Measurements from ENCODE around the gene HAPLN3.

Gene HAPLN3

DNA sequence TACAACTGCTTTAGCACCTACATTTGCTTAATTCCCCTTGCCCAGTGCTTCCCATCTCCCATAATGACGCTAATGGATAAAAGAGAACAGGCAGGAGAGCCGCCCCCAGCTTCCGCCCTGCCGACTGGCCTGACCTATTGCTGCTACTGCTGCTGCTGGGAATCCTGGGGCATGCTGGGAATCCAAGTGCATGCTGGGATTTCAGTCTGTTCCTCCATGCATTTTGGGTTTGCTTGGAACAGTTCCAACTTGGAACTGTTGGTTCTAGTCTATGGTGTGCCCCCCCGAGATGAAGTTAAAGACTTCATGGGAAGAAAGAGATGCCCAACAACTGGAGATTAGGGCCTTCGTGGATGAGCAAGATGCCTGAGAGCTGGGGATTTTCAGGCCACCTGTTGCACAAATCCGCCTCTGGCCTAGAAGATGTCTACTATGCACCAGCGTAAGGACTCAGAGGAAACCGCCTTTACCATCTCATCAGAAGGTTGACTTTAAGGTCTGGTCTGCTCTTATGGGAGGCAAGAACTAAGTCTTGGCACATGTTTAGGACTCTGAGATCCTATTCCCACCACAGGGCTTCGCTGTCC, 29.0 kb downstream of the HAPLN3 start:
- in situ Hi-C loops (cut with HindIII; ENCODE audit: low sequenced_read_pairs): no loop called here
- TF ChIP-seq, protein P1, sequence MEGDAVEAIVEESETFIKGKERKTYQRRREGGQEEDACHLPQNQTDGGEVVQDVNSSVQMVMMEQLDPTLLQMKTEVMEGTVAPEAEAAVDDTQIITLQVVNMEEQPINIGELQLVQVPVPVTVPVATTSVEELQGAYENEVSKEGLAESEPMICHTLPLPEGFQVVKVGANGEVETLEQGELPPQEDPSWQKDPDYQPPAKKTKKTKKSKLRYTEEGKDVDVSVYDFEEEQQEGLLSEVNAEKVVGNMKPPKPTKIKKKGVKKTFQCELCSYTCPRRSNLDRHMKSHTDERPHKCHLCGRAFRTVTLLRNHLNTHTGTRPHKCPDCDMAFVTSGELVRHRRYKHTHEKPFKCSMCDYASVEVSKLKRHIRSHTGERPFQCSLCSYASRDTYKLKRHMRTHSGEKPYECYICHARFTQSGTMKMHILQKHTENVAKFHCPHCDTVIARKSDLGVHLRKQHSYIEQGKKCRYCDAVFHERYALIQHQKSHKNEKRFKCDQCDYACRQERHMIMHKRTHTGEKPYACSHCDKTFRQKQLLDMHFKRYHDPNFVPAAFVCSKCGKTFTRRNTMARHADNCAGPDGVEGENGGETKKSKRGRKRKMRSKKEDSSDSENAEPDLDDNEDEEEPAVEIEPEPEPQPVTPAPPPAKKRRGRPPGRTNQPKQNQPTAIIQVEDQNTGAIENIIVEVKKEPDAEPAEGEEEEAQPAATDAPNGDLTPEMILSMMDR (IDR thresholded peaks at IDR 0.05; ENCODE audit: low read depth, low read length): no peak
- DNase-seq (ENCODE audit: low read depth, low spot score): no peak
- no peak overlapping the region for H3K4me3 ChIP-seq (ENCODE audit: low read depth, low read length)

GRCh38 chr15:88865498-88866099, 29.7 kb downstream of the HAPLN3 start:
- no peak overlapping the region for H3K4me3 ChIP-seq (ENCODE audit: low read depth, low read length)
- in situ Hi-C loops (cut with HindIII; ENCODE audit: low sequenced_read_pairs): no loop called here
- TF ChIP-seq, protein P1 (IDR thresholded peaks at IDR 0.05; ENCODE audit: low read depth, low read length): no peak
- no peak for DNase-seq (ENCODE audit: low read depth, low spot score)

GRCh38 chr15:88864861-88865497, 30.4 kb downstream of the HAPLN3 start:
- TF ChIP-seq, protein P1 (IDR thresholded peaks at IDR 0.05; ENCODE audit: low read depth, low read length): no peak
- H3K4me3 ChIP-seq (ENCODE audit: low read depth, low read length): no peak overlapping the region
- in situ Hi-C loops (cut with HindIII; ENCODE audit: low sequenced_read_pairs): no loop called here
- DNase-seq (ENCODE audit: low read depth, low spot score): no peak

DNA sequence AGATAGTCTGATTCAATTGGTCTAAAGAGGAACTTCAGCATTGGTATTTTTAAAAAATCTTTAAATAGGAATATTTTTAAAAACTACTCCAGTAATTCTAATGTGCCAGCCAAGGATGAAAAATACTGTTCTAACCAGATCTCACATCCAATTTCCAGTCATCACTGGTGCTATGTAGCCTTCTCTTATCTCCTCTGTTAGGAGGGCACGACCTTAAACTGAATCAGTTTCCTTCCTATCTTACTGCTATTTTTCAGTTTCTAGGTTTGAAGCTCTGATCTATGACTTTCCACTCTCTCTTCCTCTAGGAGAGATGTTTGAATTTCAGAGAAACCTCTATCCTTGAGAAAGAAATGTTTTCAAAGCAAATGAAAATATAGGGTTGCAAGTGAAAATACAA, 31.9 kb downstream of the HAPLN3 start:
- H3K4me3 ChIP-seq (ENCODE audit: low read depth, low read length): no peak overlapping the region
- in situ Hi-C loops (cut with HindIII; ENCODE audit: low sequenced_read_pairs): no loop called here
- DNase-seq (ENCODE audit: low read depth, low spot score): no peak
- TF ChIP-seq, protein P1 (IDR thresholded peaks at IDR 0.05; ENCODE audit: low read depth, low read length): no peak

DNA sequence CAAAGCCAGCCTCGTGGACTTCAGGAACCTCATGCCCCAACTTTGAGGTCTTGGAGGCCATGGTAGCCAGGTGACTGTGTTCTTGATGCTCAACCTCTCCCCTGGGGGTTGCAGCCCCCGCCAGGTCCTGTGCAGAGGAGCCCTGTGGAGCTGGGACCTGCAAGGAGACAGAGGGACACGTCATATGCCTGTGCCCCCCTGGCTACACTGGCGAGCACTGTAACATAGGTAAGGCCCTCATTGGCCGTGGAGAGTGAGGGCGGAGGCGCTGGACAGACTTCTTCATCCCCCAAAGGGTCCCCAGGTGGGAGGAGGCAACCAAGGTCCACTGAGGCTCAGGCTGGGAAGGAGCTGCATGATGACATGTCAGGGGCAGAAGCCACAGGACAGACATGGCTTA, 35.1 kb downstream of the HAPLN3 start:
- TF ChIP-seq, protein P1 (IDR thresholded peaks at IDR 0.05; ENCODE audit: low read depth, low read length): no peak
- DNase-seq (ENCODE audit: low read depth, low spot score): no peak
- in situ Hi-C loops (cut with HindIII; ENCODE audit: low sequenced_read_pairs): no loop called here
- no peak overlapping the region for H3K4me3 ChIP-seq (ENCODE audit: low read depth, low read length)

- in situ Hi-C loops (cut with HindIII; ENCODE audit: low sequenced_read_pairs): no loop called here
- no peak for DNase-seq (ENCODE audit: low read depth, low spot score)
- H3K4me3 ChIP-seq (ENCODE audit: low read depth, low read length): no peak overlapping the region
- TF ChIP-seq, protein P1 (IDR thresholded peaks at IDR 0.05; ENCODE audit: low read depth, low read length): no peak
Observed at GRCh38 chr15:88859550-88859949, 35.8 kb downstream of the HAPLN3 start.

Measured in astrocyte of the spinal cord (primary cell).